Placental epithelial cell (primary cell): ENCODE results near the gene CHTF18. TPM values are rescaled to one million over a fixed set of nuclear protein-coding genes. Genes with fewer than 3 reads are reported as not detected.

Source experiments
- small RNA-seq: library from RNA; depleted of rRNA; stranded (forward); fragments of <200 nt; gene quantifications from one replicate; pipeline ENCODE3, GENCODE V24; 2012
- total RNA-seq: library from RNA; depleted of rRNA; stranded (reverse); fragments of >200 nt; gene quantifications from 2 replicates; pipeline ENCODE4 v1.2.3, GENCODE V29; 2012

Gene CHTF18
- 22.1 and 27.1 TPM in 2 replicates for total RNA-seq

GRCh38 chr16:788399-789126, at the start of gene CHTF18:
Gene CHTF18, plus strand, starts transcription at chr16:788620. Its CDS starts 65 bp downstream, at chr16:788685.

DNA sequence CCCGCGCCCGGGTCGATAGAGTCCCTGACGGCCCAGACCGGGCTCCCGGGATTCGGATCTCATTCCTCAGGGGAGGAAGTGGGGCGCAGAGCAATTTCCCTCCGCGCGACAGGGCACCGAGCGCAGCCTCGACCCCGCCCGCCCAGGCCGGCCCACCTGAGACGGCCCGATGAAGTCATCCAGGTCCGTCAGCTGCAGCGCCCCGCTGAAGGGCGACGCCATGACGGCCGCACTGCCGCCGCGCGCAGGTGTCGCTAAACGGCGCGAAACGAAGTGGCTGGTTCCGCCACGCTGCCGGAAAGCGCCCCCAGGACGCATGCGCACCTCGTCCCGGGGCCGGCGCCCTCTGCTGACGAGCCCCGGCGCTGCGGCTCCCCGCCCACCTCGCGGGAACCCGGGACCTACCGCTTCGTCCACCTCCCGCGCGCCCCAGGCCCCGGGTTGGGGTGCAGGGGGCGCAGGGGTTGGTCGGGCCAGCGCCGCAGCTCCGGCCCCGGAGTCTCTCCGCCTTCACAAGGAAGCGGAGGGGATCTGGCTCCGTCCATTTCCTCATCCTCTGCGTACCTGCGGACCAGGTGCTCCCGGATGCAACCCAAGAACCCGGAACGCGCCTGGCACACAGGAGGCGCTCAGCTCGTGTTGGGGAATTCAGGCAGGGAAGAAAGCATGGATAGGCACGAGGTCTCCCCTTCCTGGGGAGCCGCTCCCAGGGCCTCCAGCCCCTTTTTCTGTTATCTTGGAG, 47.5 kb upstream of the CHTF18 start, which contains the start of gene CIAO3:
Gene CIAO3, minus strand, starts transcription at position 234 of the 742 bp plus-strand sequence. Its CDS starts 12 bp downstream, at position 222.

GRCh38 chr16:760545-761343, 27.7 kb upstream of the CHTF18 start, which contains the start of gene MSLN:
Gene MSLN, plus strand, starts transcription at chr16:760734. Its CDS starts 1,947 bp downstream, at chr16:762681.

DNA sequence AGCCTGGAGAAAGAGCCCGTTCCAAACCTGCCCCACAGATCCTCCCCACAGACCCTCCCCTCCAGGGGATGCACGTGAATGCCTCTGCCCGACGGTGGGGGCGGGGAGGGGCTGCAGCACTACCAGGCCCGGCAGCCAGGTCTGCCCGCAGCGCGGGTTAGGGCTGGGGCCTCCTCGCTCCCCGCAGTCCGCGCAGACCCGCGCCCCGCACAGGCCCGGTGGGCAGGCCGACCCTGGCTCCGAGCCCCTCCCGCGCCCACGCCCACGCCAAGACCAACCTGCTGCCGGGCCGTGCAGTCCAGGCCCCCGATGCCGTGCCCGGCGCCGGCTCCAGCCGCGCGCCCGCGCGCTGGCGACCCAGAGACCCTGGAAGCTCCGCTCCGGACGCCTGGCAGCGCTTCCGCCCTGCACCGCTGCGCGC, 432 bp upstream of the CHTF18 start, which contains the start of gene RPUSD1:
Gene RPUSD1, minus strand, starts transcription at position 404 of the 421 bp plus-strand sequence. CDS start 644 bp downstream, outside the sequence.

DNA sequence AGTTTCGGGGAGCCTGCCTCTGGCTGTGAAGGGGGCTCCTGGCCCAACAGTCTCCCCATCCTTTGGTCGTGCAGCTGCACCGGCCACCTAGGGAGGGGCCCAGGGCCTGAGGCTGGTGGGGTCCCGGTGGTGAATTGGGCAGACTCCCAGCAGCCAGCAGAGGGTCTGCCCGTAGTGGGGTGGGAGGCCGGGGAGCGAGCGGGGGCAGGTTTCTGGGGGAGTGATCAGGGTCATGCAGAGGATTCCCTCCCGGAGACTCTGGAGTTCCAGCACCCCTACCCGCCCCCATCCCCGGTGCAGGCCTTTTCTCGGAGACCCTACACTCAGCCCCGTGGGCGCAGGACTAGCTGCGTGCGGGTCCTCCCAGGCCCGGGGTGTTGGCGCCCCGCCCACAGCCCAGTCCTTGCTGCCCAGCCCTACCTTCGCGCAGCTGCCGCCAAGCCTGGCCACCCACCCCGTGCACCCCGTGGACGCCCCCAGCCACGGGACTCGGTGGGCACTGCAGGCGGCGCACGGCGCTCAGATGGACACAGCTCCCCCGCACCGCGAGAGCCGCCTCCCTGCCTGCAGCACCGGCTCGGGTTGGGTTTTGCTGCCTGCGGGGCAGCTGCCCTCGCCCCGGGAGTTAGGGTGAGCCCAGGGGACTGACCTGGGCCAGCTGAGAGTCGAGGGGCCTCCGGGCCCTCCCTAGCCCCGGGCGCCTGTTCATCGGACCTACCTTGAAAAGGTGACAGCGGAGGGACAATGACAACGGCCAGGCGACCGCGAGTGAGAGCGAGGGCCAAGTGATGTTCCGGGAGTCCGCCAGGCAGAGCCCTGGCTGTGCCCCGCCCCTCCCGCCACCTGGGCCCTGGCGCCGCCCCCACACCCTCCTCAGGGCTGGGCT, 11.8 kb downstream of the CHTF18 start, which contains the start of gene GNG13:
Gene GNG13, minus strand, starts transcription at position 787 of the 886 bp plus-strand sequence. CDS start 1,657 bp downstream, outside the sequence.

Small RNA genes within 50 kb of the gene (small RNA-seq; reads per million reads assigned to genes)
- not detected for gene MIR662

Other genes starting within 250 kb of the CHTF18 start
- 0.11 and 0.39 TPM in 2 replicates for gene PRR35, start 228.2 kb upstream of the CHTF18 start, total RNA-seq
- 0.33 and 0.39 TPM in 2 replicates for gene NHLRC4, start 221.6 kb upstream of the CHTF18 start, total RNA-seq
- gene PIGQ, start 218.7 kb upstream of the CHTF18 start, total RNA-seq = 27.2 and 36.5 TPM in 2 replicates
- 13.7 and 19.0 TPM in 2 replicates for gene RAB40C, start 198.6 kb upstream of the CHTF18 start, total RNA-seq
- gene WFIKKN1, start 157.6 kb upstream of the CHTF18 start, total RNA-seq = under 0.01 and 0.33 TPM in 2 replicates
- 86.0 and 133 TPM in 2 replicates for gene METTL26, start 152.3 kb upstream of the CHTF18 start, total RNA-seq
- 10.6 and 15.9 TPM in 2 replicates for gene MCRIP2, start 146.8 kb upstream of the CHTF18 start, total RNA-seq
- 15.4 and 24.3 TPM in 2 replicates for gene WDR90, start 139.3 kb upstream of the CHTF18 start, total RNA-seq
- 53.0 and 62.8 TPM in 2 replicates for gene RHOT2, start 120.5 kb upstream of the CHTF18 start, total RNA-seq
- gene RHBDL1, start 112.9 kb upstream of the CHTF18 start, total RNA-seq = 1.1 and 1.2 TPM in 2 replicates
- 91.0 and 98.5 TPM in 2 replicates for gene STUB1, start 108.2 kb upstream of the CHTF18 start, total RNA-seq
- 53.4 and 76.8 TPM in 2 replicates for gene JMJD8, start 104.3 kb upstream of the CHTF18 start, total RNA-seq
- gene WDR24, start 98.2 kb upstream of the CHTF18 start, total RNA-seq = 13.3 and 15.4 TPM in 2 replicates
- gene FBXL16, start 82.8 kb upstream of the CHTF18 start, total RNA-seq = 0.11 TPM in 1 of 2 replicates, not detected in the other
- gene METRN, start 73.5 kb upstream of the CHTF18 start, total RNA-seq = 56.1 and 60.4 TPM in 2 replicates
- 29.1 and 37.8 TPM in 2 replicates for gene ANTKMT, start 67.5 kb upstream of the CHTF18 start, total RNA-seq
- 2.3 and 5.5 TPM in 2 replicates for gene CCDC78, start 62.2 kb upstream of the CHTF18 start, total RNA-seq
- 17.0 and 21.2 TPM in 2 replicates for gene HAGHL, start 61.5 kb upstream of the CHTF18 start, total RNA-seq
- 45.2 and 53.8 TPM in 2 replicates for gene CIAO3, start 47.6 kb upstream of the CHTF18 start, total RNA-seq
- 50.2 and 139 TPM in 2 replicates for gene MSLN, start 27.9 kb upstream of the CHTF18 start, total RNA-seq
- 29.4 and 40.1 TPM in 2 replicates for gene RPUSD1, start 239 bp upstream of the CHTF18 start, total RNA-seq
- gene GNG13, start 12.1 kb downstream of the CHTF18 start, total RNA-seq = 0.39 TPM in 1 of 2 replicates, not detected in the other
- gene LMF1, start 182.4 kb downstream of the CHTF18 start, total RNA-seq = 31.4 and 45.7 TPM in 2 replicates
- gene SOX8, start 193.2 kb downstream of the CHTF18 start, total RNA-seq = 0.22 and 0.39 TPM in 2 replicates